Epidermal melanocyte (primary cell): ENCODE data around the gene CLCN2.

Experiments
- DNase-seq: peaks from one replicate; pipeline ENCODE4 v3.0.0; 2011; ENCODE audit warnings: low spot score; ENCODE audit not compliant: insufficient read length

The CLCN2 gene

DNA sequence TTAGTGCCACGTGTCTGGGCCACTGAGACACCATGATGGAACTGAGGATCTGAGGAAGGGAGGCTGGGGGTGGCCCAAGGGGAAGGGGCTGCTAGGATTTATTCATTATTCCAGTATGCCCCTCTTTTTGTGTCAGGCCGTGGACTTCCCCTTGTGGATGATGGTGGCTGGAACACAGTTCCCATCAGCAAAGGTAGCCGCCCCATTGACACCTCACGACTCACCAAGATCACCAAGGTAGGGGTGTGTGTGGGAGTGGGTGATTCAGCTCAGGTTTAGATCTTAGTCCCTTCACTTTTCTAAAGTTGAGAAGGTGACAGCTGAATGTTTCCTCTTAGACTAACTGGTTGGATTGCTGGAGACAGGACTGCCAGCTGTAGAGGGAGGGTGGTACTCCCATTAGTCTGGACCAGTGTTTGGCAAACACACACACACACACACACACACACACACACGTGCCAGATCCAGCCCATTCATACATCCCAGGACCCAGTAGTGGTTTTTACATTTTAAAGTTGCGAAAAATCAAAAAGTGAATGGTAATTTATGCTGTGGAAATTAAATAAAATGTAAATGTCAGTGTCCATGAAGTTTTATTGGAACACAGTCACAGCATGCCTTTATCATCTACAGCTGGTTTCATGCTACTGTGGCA lies 35.6 kb downstream of the CLCN2 start:
- DNase-seq: no peak

DNA sequence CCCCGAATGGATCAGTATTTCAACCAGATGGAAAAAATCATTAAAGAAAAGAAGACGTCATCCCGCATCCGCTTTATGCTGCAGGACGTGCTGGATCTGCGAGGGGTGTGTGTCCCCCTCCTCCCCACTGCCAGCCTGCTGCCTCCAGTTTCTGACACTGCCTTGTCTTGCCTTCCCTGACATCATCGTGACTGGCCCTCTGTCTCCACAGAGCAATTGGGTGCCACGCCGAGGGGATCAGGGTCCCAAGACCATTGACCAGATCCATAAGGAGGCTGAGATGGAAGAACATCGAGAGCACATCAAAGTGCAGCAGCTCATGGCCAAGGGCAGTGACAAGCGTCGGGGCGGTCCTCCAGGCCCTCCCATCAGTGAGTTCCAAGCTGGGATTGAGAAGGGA lies 36.1 kb downstream of the CLCN2 start:
- no peak for DNase-seq

DNA sequence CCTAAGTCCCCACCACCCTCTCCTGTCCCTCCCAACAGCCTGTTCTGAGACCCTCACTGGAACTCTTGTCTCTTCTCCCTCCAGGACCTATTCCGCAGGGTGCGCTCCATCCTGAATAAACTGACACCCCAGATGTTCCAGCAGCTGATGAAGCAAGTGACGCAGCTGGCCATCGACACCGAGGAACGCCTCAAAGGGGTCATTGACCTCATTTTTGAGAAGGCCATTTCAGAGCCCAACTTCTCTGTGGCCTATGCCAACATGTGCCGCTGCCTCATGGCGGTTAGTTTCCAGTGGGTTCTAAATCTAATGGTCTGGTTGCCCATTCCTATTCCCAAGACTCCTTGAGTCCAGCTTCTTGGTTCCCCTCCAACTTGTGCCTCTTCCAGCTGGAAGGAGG lies 37.7 kb downstream of the CLCN2 start:
- DNase-seq: no peak

DNA sequence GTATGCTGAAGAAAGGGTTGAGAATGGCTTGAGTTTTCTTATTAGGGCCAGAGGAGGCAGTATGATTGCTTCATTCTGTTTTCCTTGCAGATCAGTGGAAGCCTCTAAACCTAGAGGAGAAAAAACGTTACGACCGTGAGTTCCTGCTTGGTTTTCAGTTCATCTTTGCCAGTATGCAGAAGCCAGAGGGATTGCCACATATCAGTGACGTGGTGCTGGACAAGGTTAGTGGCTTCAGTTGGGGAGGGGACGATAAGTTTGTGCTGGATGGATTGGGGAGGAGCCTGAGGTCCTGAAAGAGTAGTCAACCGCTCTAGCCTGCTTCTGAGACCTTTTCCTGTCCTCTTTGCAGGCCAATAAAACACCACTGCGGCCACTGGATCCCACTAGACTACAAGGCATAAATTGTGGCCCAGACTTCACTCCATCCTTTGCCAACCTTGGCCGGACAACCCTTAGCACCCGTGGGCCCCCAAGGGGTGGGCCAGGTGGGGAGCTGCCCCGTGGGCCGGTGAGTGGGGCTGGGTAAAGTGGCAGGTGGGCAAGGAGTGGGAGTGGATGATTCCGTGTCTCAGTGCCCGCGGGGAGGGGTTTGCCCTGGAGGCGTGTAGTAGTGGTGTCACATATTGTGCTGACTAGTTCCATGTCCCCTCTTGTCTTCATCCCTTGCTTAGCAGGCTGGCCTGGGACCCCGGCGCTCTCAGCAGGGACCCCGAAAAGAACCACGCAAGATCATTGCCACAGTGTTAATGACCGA lies 38.5 kb downstream of the CLCN2 start:
- DNase-seq: no peak

DNA sequence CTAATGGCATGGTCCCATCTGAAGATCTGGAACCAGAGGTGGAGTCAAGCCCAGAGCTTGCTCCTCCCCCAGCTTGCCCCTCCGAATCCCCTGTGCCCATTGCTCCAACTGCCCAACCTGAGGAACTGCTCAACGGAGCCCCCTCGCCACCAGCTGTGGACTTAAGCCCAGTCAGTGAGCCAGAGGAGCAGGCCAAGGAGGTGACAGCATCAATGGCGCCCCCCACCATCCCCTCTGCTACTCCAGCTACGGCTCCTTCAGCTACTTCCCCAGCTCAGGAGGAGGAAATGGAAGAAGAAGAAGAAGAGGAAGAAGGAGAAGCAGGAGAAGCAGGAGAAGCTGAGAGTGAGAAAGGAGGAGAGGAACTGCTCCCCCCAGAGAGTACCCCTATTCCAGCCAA lies 39.7 kb downstream of the CLCN2 start:
- DNase-seq: no peak

DNA sequence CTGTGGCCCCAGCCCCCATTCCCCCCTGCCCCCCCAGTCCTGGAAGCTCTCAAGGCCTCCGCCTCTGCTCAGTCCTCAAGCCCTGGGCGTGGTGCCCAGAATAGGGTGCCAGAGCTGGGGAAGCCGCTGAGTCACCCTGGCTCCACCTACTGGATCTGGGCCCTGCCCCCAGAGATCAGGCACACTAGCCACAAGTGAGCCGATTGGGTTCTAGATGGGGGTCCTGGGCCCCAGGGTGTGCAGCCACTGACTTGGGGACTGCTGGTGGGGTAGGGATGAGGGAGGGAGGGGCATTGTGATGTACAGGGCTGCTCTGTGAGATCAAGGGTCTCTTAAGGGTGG lies 41.3 kb downstream of the CLCN2 start:
- peak; percentile 96 for DNase-seq

DNA sequence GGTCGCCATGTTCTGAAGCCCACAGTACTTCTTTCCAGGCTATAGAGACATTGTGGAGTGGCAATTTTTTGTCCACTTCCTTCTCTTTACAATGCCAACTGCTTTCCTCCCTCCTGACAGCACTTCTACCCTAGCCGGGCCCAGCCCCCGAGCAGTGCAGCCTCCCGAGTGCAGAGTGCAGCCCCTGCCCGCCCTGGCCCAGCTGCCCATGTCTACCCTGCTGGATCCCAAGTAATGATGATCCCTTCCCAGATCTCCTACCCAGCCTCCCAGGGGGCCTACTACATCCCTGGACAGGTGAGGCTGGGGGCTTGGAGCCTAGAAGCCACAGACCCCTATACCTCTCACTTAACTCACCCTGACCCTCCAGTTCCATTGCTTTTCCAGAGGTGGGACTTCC lies 44.2 kb downstream of the CLCN2 start:
- DNase-seq: no peak

DNA sequence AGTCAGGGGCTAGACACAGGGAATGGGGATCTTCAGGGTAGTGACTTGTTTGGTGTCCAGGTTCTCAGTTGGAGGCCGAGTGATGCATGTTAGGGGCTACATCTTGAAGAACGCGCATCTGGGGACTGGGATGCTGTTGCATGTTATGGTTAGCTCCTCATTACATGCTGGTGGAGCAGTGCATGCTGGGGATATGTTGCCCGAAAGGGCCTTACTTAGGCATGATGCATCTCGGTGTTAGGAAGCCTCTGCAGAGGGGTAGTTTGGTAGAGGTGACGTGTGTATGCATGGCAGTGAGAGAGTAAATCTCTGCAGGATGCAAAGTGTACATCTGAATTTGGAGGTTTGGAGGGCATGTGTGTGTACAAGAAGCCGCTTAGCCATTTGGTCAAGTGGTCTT lies 44.6 kb downstream of the CLCN2 start:
- no peak for DNase-seq

DNA sequence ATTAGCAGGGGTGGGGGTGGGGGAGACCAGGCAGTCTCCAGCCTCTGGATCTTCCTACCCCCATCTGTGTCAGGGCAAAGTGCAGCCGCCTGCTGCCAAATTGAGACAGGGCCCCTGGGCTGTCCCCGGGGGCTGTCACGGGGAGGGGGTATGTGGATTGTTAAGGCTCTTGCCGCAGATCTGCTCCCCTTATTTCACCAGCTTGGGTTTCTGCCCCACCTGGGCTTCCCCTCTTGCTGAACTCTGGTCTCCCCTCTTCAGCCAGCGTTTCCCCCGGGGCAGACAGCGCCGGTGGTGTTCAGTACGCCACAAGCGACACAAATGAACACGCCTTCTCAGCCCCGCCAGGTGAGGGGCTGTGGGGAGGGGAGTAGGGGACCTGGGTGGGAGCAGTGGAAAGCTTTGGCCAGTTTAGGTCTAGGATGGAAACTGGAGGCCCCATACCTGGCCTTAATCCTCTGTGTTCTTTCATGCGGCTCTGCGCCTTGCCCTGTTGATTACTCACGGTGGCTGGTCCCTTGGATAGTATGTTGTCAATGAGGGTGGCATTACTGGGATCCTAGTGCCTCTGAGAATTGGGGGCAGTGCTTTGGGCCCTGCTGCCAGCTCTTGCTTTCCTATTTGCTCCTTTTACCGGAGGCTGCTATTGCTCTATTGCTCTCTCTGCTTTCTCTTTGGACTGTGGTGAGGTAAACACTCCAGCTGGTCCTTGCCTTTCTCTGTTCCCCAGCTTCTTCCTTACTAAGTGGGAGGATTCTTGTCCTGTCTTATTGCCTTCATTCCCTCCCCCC lies 45.3 kb downstream of the CLCN2 start:
- DNase-seq: no peak

DNA sequence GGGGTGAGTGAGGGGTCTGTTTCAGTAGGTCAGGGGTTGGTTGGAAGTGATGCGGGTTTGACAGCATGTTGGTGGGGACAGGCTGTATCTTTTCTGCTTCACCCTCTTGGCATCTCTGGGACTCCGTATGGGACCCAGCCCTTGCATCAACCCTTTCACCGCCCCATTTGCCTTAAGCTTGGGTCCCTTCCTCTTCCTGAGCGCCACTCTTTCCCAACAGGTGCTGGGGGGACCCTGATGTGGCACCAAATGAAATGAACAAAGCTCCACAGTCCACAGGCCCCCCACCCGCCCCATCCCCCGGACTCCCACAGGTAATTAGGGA lies 45.9 kb downstream of the CLCN2 start:
- no peak for DNase-seq

DNA sequence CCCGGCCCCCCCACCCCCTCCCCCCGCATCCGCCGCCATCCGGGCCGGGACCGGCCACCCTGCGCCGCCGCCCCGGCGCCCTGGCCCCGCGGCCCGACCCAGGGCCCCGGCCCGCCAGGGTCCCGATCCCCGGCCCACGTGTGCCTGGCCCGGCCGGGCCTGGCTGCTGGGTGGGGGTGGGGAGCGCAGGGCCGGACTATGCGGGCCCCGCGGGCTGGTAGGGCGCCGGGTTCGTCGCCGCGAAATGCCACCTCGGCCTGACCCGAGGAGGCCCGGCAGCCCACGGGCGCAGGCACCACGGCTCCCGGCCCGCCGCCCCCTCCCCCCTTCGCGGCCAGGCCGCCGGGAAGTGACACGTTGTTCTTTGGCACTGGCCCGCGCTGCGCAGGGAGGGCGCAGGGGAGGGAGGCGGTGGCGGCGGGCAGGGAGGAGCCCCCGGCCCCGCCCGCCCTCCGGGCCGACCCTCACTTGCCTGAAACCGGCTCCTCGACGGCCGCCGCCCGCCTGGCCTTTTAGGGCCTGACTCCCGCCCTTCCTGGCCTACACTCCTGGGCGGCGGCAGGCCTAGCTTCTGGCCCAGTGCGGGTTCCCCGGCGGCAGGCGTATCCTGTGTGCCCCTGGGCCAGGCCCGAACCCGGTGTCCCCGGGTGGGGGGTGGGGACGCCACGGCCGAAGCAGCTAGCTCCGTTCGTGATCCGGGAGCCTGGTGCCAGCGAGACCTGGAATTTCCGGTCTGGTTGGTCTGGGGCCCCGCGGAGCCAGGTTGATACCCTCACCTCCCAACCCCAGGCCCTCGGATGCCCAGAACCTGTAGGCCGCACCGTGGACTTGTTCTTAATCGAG lies 46.5 kb downstream of the CLCN2 start:
- no peak for DNase-seq

DNA sequence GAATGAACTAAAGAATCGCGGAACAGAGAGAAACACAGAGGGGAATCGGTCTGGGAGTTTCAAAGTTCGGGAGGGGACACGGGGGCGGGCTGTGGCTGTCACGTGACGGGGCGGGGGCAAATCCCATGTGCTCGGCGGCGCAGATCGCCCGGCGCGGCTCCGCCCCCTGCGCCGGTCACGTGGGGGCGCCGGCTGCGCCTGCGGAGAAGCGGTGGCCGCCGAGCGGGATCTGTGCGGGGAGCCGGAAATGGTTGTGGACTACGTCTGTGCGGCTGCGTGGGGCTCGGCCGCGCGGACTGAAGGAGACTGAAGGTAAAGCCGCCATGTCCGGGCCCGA lies 47.1 kb downstream of the CLCN2 start, which contains the start of gene EIF4G1:
Gene EIF4G1, plus strand, starts transcription at position 244 of the 337 bp plus-strand sequence. CDS start 1,191 bp downstream, outside the sequence.
- DNase-seq: peak; percentile 91

DNA sequence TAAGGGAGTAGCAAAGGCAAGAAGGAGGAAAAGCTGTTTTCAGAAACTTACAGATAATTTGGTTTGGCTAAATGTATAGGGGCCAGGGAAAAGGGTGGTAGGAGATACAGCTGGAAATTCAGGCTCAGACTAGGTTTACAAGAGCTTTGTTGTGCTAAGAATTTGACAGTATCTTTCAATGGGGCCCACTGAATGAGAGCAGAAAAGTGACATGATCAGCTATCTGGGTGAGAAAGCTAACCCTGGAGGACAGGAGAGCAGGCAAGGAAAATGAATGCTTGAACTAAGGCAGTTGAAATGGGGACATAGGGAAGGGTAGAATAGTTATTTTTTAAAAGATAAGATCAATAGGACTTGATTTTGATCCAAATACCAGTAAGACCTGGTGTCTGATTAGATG lies 49.8 kb downstream of the CLCN2 start:
- no peak for DNase-seq

DNA sequence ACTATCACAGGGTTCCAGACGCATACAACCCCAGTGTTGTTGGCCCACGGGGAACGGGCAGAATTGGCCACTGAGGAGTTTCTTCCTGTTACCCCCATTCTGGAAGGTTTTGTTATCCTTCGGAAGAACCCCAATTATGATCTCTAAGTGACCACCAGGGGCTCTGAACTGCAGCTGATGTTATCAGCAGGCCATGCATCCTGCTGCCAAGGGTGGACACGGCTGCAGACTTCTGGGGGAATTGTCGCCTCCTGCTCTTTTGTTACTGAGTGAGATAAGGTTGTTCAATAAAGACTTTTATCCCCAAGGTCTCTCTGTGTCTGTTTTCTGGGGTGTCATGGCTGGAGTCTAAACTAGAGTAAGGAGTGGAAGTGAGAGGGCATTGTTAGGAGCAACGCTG lies 52.7 kb downstream of the CLCN2 start:
- DNase-seq: no peak

DNA sequence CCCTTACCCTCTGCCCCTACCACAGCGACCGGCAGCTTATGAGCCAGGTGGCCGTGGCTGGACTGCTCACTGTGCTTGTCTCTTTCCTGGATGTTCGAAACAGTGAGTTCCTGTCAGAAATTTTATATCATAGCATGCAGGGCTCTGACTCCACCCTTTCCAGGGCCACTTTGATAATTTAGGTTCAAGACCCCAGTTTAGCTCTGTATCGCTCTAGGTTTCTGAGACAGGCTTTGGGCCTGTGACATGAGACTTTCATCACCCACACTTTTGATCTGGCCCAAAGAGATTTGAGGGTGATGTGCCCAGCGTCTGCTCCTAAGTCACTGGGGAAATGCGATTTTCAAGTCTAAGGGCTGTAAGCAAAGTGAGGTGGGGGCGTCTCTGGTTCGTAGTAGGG lies 53.5 kb downstream of the CLCN2 start:
- no peak for DNase-seq

DNA sequence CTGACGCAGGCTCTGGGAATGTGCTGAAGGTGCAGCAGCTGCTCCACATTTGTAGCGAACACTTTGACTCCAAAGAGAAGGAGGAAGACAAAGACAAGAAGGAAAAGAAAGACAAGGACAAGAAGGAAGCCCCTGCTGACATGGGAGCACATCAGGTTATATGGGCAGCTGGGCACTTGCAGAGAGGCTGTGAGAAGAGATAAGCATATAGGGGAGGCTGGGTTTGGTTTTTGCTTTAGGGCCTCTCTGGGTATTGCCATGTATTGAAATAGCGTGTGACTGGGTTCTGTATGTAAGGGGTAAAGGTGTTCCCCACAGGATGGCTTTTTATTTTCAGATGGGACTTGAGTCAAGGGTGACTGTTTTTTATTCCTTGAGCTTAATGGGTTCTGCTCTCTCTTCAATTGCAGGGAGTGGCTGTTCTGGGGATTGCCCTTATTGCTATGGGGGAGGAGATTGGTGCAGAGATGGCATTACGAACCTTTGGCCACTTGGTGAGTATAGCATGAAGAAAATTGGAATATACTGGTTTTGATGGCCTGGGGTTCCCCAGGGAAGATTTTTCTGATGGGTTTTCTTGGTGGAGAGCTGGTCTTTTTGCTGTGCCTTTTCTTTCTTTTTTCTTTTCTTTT lies 54.9 kb downstream of the CLCN2 start:
- no peak for DNase-seq

DNA sequence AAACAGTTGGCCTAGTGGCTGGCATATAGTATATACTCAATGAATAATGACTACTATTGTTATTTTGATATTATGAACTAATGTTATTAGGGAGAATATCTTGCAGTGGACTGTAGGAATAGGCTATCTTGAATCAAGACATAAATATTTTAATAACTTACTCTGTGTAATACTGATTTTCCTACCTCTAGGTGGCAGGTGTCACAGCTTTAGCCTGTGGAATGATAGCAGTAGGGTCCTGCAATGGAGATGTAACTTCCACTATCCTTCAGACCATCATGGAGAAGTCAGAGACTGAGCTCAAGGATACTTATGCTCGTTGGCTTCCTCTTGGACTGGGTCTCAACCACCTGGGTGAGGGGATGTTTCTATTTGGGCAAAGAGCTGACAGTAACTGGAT lies 55.8 kb downstream of the CLCN2 start:
- no peak for DNase-seq

DNA sequence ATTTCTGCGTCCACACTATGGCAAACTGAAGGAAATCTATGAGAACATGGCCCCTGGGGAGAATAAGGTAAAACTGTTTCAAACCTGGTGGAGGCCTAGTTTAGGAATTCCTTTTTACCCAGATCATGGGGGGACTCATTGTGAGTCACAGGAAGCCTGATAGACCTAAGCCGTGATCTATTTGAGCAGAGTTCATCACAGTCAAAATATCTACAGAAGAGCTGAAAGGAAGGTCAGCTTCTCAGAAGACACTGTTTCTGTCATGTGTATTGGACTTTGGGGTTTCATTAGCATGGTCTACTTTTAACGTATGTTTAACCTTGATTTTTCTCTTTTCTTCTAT lies 61.1 kb downstream of the CLCN2 start:
- DNase-seq: no peak

DNA sequence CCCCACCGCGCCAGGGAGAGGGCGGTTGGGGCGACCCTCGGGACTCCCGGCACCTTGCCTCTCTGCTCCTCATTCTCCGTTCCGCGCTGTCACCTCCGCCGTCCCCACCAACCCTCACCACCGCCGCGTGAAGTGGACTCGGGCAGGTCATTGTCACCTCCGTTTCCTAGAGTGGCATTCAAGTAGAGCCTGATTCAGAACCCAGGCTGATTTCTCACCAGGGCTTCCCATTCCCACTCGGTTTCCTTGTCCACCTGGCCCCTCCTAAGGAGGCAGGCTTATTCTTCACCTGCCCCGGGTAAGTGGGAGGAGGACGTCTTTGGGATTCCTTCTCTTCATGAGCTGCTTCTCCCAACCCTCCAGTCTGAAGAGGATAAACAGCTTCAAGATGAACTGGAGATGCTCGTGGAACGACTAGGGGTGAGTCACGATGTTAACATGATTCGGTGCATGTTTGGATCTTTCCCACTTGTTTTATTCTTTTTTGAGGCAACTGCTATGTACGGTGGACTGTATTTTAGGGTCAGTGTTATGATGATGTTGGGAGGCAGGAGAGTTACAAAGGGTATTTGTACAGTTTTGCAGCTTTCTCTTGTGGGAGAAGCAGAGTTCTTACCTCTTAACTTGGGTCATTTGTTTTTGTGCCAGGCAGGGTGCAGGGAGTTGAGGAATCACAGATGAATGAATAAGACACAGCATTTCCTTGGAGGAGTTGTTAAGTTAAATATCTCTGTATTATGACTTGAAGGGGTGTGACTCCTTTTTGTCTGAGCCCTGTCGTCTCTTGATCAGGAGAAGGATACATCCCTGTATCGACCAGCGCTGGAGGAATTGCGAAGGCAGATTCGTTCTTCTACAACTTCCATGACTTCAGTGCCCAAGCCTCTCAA lies 61.7 kb downstream of the CLCN2 start:
- no peak for DNase-seq

DNA sequence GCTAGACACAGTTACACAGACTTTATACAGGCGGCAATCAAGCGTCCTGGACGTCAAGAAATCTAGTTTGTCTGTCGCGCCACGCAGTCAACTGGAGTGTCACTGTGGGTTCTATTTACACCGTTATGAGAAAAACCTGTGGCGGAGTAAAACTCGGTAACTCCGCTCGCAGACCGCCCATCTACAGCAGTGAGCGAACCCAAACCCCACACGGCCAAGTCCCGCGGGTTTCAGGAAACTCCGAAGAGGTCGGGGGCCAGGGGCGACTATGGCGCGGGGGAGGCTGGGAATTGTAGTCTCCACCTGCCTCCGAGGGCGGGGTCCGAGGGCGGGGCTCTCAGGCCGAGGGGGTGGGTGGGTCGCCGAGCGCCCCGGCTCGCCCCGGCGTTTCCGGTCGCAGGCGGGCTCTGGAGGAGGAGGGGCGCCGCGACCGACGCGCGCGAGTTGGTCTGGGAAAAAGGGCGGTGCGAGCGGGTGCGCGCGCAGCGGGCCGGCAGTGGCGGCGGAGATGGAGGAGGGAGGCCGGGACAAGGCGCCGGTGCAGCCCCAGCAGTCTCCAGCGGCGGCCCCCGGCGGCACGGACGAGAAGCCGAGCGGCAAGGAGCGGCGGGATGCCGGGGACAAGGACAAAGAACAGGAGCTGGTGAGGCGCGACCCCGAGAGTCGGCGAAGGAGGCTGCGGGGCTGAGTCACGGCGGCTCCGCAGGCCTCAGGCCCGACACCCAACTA lies 62.5 kb downstream of the CLCN2 start, which contains the start of gene PSMD2:
Gene PSMD2, plus strand, starts transcription at position 483 of the 729 bp plus-strand sequence. Its CDS starts 26 bp downstream, at position 509.
- peak; percentile 94 for DNase-seq
